NT2/D1 (cell line): ENCODE measurements around the gene PRKCH.

ENCODE experiments used
- DNase-seq: peaks from one replicate; pipeline ENCODE4 v3.0.0-alpha.2; 2011; ENCODE audit warnings: low read depth, low spot score
- H3K27me3 ChIP-seq: 2 replicates; pipeline ENCODE4 v1.6.0; 2011; ENCODE audit warnings: mild to moderate bottlenecking; ENCODE audit not compliant: insufficient read length, insufficient read depth
- H3K36me3 ChIP-seq: 2 replicates; pipeline ENCODE4 v1.6.1; 2011; ENCODE audit warnings: mild to moderate bottlenecking, low read length, mixed read lengths; ENCODE audit not compliant: insufficient read depth, insufficient read length
- H3K4me1 ChIP-seq: 2 replicates; pipeline ENCODE4 v1.5.1; 2011; ENCODE audit not compliant: insufficient read depth, insufficient read length
- H3K4me3 ChIP-seq: 2 replicates; pipeline ENCODE4 v1.5.1; 2011; ENCODE audit warnings: low read depth; ENCODE audit not compliant: insufficient read length
- H3K9ac ChIP-seq: 2 replicates; pipeline ENCODE4 v1.6.0; 2011; ENCODE audit warnings: low read depth; ENCODE audit not compliant: insufficient read length
- H3K9me3 ChIP-seq: 2 replicates; pipeline ENCODE4 v1.5.1; 2011; ENCODE audit warnings: mild to moderate bottlenecking, low read length; ENCODE audit not compliant: insufficient read depth
- SUZ12 ChIP-seq: IDR thresholded peaks from 2 replicates; pipeline ENCODE4 v1.6.1; 2011; ENCODE audit not compliant: insufficient read length, insufficient read depth; ENCODE audit errors: extremely low read depth
- YY1 ChIP-seq: IDR thresholded peaks from 2 replicates; pipeline ENCODE4 v1.6.1; 2011; ENCODE audit not compliant: insufficient read length, insufficient read depth
- ZNF274 ChIP-seq: IDR thresholded peaks from 2 replicates; pipeline ENCODE4 v1.6.1; 2011; ENCODE audit warnings: mild to moderate bottlenecking, low read depth, low read length

PRKCH gene

GRCh38 chr14:61553730-61554641, 232.6 kb downstream of the PRKCH start:
- H3K27me3 ChIP-seq = no peaks in the 10 kb centered on the region
- H3K36me3 ChIP-seq = no peaks in the 10 kb centered on the region
- H3K4me1 ChIP-seq = peaks cover 2% of the 10 kb centered on the region
- peaks cover 11% of the 10 kb centered on the region; the same call in 1 of the 2 replicates for H3K9me3 ChIP-seq
- TF ChIP-seq YY1 (no peak), SUZ12 (no peak), ZNF274 (no peak)
- DNase-seq = no peak
- no peak overlapping the region for H3K4me3 ChIP-seq
- no peak overlapping the region for H3K9ac ChIP-seq

GRCh38 chr14:61555056-61555838, 233.9 kb downstream of the PRKCH start:
- H3K36me3 ChIP-seq = no peaks in the 10 kb centered on the region
- no peak for TF ChIP-seq ZNF274
- TF ChIP-seq YY1 = no peak
- no peak for TF ChIP-seq SUZ12
- peaks cover 2% of the 10 kb centered on the region for H3K4me1 ChIP-seq
- H3K27me3 ChIP-seq = no peaks in the 10 kb centered on the region
- H3K4me3 ChIP-seq = no peak overlapping the region
- no peak for DNase-seq
- H3K9ac ChIP-seq = no peak overlapping the region
- peaks cover 11% of the 10 kb centered on the region; the same call in 1 of the 2 replicates for H3K9me3 ChIP-seq

- DNase-seq = no peak
- Histone ChIP-seq H3K4me1 (peaks cover 5% of the 10 kb centered on the region), H3K9ac (no peak overlapping the region), H3K4me3 (no peak overlapping the region), H3K27me3 (no peaks in the 10 kb centered on the region), H3K36me3 (no peaks in the 10 kb centered on the region), H3K9me3 (peaks cover 11% of the 10 kb centered on the region; the same call in 1 of the 2 replicates)
- TF ChIP-seq YY1 = no peak
- no peak for TF ChIP-seq SUZ12
- TF ChIP-seq ZNF274 = no peak
Observed at GRCh38 chr14:61556455-61556854, 235.1 kb downstream of the PRKCH start.

GRCh38 chr14:61557262-61557661, 235.9 kb downstream of the PRKCH start:
- Histone ChIP-seq H3K9me3 (peaks cover 11% of the 10 kb centered on the region; the same call in 1 of the 2 replicates), H3K4me1 (peaks cover 9% of the 10 kb centered on the region), H3K4me3 (no peak overlapping the region)

GRCh38 chr14:61557854-61558253, 236.5 kb downstream of the PRKCH start:
- Histone ChIP-seq H3K27me3 (no peaks in the 10 kb centered on the region), H3K4me3 (no peak overlapping the region), H3K9me3 (peaks cover 11% of the 10 kb centered on the region; the same call in 1 of the 2 replicates), H3K36me3 (no peaks in the 10 kb centered on the region), H3K4me1 (peaks cover 13% of the 10 kb centered on the region), H3K9ac (no peak overlapping the region)
- TF ChIP-seq ZNF274 (no peak), SUZ12 (no peak), YY1 (no peak)
- no peak for DNase-seq

More at GRCh38 chr14:61557262-61557661, 235.9 kb downstream of the PRKCH start:
- TF ChIP-seq SUZ12 (no peak), ZNF274 (no peak), YY1 (no peak)
- H3K36me3 ChIP-seq = no peaks in the 10 kb centered on the region
- H3K27me3 ChIP-seq = no peaks in the 10 kb centered on the region
- no peak for DNase-seq
- no peak overlapping the region for H3K9ac ChIP-seq

- Histone ChIP-seq H3K9ac (no peak overlapping the region), H3K27me3 (no peaks in the 10 kb centered on the region), H3K4me3 (no peak overlapping the region), H3K36me3 (no peaks in the 10 kb centered on the region), H3K4me1 (peaks cover 11% of the 10 kb centered on the region), H3K9me3 (peaks cover 11% of the 10 kb centered on the region; the same call in 1 of the 2 replicates)
- TF ChIP-seq SUZ12 = no peak
- no peak for TF ChIP-seq YY1
- TF ChIP-seq ZNF274 = no peak
- DNase-seq = no peak
Observed at GRCh38 chr14:61558271-61558670, 236.9 kb downstream of the PRKCH start.
